Epithelial cell of prostate (primary cell): ENCODE results near the gene NKPD1.

ENCODE experiments used
- DNase-seq: peaks from one replicate; pipeline ENCODE4 v3.0.0-alpha.2; 2011; ENCODE audit warnings: low read depth, low spot score
- H3K27ac ChIP-seq: fragments of 450-650 bp; 2 replicates; pipeline ENCODE4 v1.5.1; 2017; ENCODE audit warnings: mild to moderate bottlenecking

The NKPD1 gene

GRCh38 chr19:45158503-45159209, 2.1 kb downstream of the NKPD1 start:
- no peak for DNase-seq
- no peak overlapping the region for H3K27ac ChIP-seq

- H3K27ac ChIP-seq = no peak overlapping the region
- no peak for DNase-seq
These were observed 4.0 kb downstream of the NKPD1 start for GRCh38 chr19:45156751-45157150.

- no peak for DNase-seq
- no peak overlapping the region for H3K27ac ChIP-seq
These were observed 4.7 kb downstream of the NKPD1 start for GRCh38 chr19:45156011-45156630.

- DNase-seq = no peak
- no peak overlapping the region for H3K27ac ChIP-seq
These were observed 6.5 kb downstream of the NKPD1 start for GRCh38 chr19:45154064-45154827.

GRCh38 chr19:45153339-45154063, 7.3 kb downstream of the NKPD1 start:
- DNase-seq = no peak

GRCh38 chr19:45152504-45153338, 8.1 kb downstream of the NKPD1 start:
- DNase-seq = no peak
- H3K27ac ChIP-seq = no peak overlapping the region

More at GRCh38 chr19:45153339-45154063, 7.3 kb downstream of the NKPD1 start:
- H3K27ac ChIP-seq = no peak overlapping the region

GRCh38 chr19:45151821-45152503, 8.8 kb downstream of the NKPD1 start:
- H3K27ac ChIP-seq = no peak overlapping the region
- no peak for DNase-seq

- H3K27ac ChIP-seq = no peak overlapping the region
- no peak for DNase-seq
These were observed 9.5 kb downstream of the NKPD1 start for GRCh38 chr19:45151320-45151719.

- no peak for DNase-seq
- no peak overlapping the region for H3K27ac ChIP-seq
These were observed 10.0 kb downstream of the NKPD1 start for GRCh38 chr19:45150751-45151281.

- no peak overlapping the region for H3K27ac ChIP-seq
- no peak for DNase-seq
These were observed 10.6 kb downstream of the NKPD1 start for GRCh38 chr19:45150180-45150579.

GRCh38 chr19:45149129-45149528, 11.7 kb downstream of the NKPD1 start:
- H3K27ac ChIP-seq = no peak overlapping the region
- no peak for DNase-seq

- no peak overlapping the region for H3K27ac ChIP-seq
- DNase-seq = no peak
These were observed 12.7 kb downstream of the NKPD1 start for GRCh38 chr19:45147835-45148676.

- no peak for DNase-seq
- H3K27ac ChIP-seq = no peak overlapping the region
These were observed 14.0 kb downstream of the NKPD1 start for GRCh38 chr19:45146741-45147205.

- H3K27ac ChIP-seq = no peak overlapping the region
- no peak for DNase-seq
These were observed 14.5 kb downstream of the NKPD1 start for GRCh38 chr19:45146251-45146650.

GRCh38 chr19:45145270-45146189, 15.3 kb downstream of the NKPD1 start:
- no peak overlapping the region for H3K27ac ChIP-seq
- DNase-seq = no peak

GRCh38 chr19:45144431-45145269, 16.1 kb downstream of the NKPD1 start:
- no peak overlapping the region for H3K27ac ChIP-seq
- no peak for DNase-seq
